Measurements from ENCODE around the gene SLC25A45. TPM values are rescaled to one million over a fixed set of nuclear protein-coding genes. Genes with fewer than 3 reads are reported as not detected.
"Not testable (repeated sequence)": the region's sequence is repeated elsewhere in the genome, so short reads cannot be mapped to it uniquely, and the experiment has no call there.

The SLC25A45 gene
- total RNA-seq, 1 donor from 2014 or later: 10.5 TPM

- intact Hi-C loops (cut with DNase I): loop anchor here (1.0 kb wide), 1 partner anchor 74 kb away; no protein-coding TSS in a partner anchor
- DNase-seq (ENCODE audit: low spot score): peak; percentile 100
Measured at GRCh38 chr11:65422633-65423515, 40.4 kb upstream of the SLC25A45 start, which contains the start of gene NEAT1. NEAT1 (plus strand) TSS chr11:65422798.

- DNase-seq (ENCODE audit: low spot score): peak; percentile 99
- intact Hi-C loops (cut with DNase I): loop anchor here (1.0 kb wide), 1 partner anchor 75 kb away; no protein-coding TSS in a partner anchor
Measured at GRCh38 chr11:65421794-65422632, 39.6 kb upstream of the SLC25A45 start.

DNA sequence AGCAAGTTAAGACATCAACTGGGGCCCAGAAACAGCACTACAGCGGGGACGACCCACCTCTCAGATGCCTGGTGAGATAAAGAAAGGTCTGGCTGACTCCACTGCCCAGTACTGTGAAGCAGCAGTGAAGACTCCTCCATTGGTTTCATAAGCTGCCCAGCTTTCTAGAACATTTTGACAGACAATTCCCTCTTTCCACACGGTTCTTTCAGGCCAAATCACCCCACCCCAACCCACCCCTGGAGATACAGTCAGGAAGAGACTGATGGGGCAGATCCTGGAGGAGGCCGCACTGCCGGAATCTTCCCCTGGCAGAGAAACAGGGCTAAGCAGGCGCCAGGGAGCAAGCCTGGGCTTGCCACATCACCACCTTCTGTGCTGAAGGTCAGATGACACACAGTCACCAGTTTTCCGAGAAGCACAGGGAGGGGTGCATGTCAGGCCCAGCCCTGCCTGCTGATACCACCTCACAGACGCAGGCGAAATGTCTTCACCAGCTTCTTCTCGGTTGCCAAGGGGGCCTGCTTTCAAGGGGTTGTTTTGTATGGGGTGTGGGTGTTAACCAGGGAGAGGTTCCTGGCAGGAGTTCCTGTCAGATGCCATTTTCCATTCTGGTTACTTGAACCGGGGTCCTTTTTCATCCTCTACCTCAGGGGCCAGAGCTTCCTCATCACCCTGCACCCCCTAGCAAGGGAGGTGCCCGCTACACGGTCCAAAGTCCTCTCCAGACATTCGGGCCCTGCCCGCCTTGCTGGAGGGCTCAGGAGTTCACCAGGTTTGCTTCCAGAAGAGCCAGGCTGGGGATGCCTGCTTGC, 38.7 kb upstream of the SLC25A45 start:
- intact Hi-C loops (cut with DNase I): no loop called here
- DNase-seq (ENCODE audit: low spot score): peak; percentile 97

DNA sequence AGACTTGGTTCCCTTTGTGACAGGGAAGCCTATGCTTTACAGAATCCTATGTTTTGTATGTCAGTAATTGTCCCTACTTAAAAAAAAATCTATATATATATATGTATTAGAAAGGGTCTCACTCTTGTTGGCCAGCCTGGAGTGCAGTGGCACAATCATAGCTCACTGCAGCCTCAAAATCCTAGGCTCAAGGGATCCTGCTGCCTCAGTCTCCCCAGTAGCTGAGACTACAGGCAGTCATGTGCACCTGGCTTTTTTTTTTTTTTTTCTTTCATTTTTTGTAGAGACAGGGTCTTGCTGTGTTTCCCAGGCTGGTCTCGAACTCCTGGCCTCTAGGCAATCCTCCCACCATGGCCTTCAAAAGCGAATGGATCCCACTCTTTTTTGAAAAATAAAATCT, 38.1 kb upstream of the SLC25A45 start:
- DNase-seq (ENCODE audit: low spot score): no peak
- intact Hi-C loops (cut with DNase I): no loop called here

GRCh38 chr11:65419772-65420481, 37.5 kb upstream of the SLC25A45 start:
- peak; percentile 97 for DNase-seq (ENCODE audit: low spot score)
- intact Hi-C loops (cut with DNase I): loop anchor here (5.0 kb wide), 1 partner anchor 53 kb away; no protein-coding TSS in a partner anchor

DNA sequence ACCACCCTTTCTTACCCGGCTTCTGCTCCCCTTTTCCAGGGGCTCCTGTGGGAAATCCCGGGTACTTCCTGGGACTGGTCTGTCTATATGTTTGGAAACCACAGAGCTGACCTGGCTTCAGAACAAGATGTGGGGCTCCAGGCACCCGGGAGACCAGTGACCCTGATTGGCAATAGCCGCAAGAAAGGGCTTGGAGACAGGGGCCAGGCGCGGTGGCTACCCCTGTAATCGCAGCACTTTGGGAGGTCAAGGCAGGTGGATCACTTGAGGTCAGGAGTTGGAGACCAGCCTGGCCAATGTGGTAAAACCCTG, 37.0 kb upstream of the SLC25A45 start:
- DNase-seq (ENCODE audit: low spot score): peak; percentile 75
- intact Hi-C loops (cut with DNase I): loop anchor here (5.0 kb wide), 1 partner anchor 52 kb away; no protein-coding TSS in a partner anchor

DNA sequence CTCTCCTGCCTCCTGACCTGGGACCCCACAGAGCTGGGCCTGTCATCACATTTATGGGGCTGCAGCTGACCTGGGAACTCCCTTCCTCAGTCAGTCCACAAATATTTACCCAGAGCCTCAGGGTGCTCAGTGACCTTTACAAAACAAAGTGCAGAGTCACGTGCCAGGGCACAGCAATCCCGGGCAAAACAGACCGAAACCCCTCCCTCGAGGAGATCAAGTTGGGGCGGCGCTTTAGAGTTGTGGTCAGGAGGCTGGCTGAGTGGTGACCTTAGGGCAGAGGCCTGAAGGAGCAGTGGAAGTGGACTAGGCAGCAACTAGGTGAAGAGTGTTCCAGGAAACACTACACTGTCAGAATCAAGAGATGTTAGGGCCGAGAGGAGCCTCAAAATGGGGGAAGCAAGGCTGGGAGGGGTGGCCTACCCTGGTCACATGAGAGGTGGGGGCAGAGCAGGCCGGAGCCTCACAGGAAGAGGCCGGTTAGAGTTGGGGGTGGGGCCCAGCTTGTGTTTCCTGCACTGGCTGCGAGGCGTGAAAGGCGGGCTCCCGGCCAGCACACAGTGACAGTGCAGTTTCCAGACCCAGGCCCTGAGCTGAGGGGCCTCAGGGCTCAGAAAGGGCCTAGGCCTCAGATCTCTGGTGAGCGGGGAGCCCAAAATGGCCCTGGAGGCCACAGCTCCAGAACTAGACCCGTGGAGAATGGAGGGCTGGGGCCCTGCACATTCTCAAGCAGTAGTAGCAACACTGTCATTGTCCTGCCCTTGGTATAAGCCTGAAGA, 36.4 kb upstream of the SLC25A45 start:
- DNase-seq (ENCODE audit: low spot score): peak; percentile 99
- intact Hi-C loops (cut with DNase I): loop anchor here (5.0 kb wide), 1 partner anchor 52 kb away; no protein-coding TSS in a partner anchor

DNA sequence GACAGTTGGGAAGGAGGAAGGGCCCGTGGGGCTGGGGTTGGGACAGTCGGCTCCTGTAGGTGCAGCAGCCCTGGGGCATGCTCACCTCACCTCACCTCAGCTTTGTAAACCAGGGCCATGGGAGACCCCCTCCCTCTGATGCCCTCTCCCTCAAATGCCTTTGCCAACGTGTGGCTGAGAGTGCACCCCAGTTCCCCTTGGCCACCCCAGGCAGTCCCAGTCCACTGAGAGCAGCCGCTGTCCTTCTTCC, 35.9 kb upstream of the SLC25A45 start:
- no peak for DNase-seq (ENCODE audit: low spot score)
- intact Hi-C loops (cut with DNase I): loop anchor here (5.0 kb wide), 1 partner anchor 51 kb away; no protein-coding TSS in a partner anchor

DNA sequence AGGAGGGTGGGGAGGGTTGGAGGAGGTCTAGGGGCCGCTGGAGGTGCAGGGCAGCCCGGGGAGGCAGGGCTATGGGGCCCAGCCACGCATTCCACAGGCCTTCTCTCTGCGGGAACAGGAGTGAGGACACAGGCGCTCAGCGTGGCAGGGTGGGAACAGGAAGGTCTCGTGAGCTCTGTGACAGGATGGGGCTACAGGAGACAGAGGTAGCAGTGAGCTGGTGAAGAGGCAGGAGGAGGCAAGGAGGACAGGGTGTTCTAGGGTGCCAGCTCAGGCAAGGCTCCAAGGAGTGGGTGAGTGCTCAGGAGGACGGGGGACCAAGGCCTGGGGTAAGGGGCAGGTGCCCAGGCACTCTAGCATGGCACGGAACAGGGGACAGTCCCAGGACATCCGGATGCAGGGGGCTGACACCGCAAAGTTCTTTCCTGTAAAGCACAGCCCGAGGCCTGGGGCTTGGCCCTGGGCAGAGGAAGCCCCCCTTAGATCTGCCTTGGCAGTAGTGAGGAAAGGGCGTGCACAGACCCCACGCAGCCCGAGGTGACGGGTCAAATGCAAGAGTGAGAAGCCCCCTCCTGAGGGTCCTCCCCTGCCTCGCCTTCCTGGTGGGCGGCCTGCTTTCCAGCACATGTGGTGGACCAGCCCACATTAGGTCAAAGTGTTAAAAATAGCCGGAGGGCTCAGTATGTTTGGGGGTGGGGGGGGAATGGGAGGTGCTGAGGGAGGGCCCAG, 35.4 kb upstream of the SLC25A45 start:
- intact Hi-C loops (cut with DNase I): loop anchor here (1.0 to 5.0 kb wide), 3 partner anchors 35 to 53 kb away; partner anchors contain the start of gene SLC25A45
- peak; percentile 86 for DNase-seq (ENCODE audit: low spot score)

- intact Hi-C loops (cut with DNase I): loop anchor here (1.0 to 5.0 kb wide), 4 partner anchors 34 to 93 kb away; partner anchors contain the start of gene SLC25A45
- DNase-seq (ENCODE audit: low spot score): peak; percentile 87
Measured at GRCh38 chr11:65416841-65417701, 34.6 kb upstream of the SLC25A45 start.

- peak; percentile 98 for DNase-seq (ENCODE audit: low spot score)
- intact Hi-C loops (cut with DNase I): loop anchor here (1.0 to 5.0 kb wide), 3 partner anchors 34 to 94 kb away; partner anchors contain the start of gene SLC25A45
Measured at GRCh38 chr11:65416341-65416824, 33.9 kb upstream of the SLC25A45 start.

GRCh38 chr11:65415499-65416340, 33.3 kb upstream of the SLC25A45 start:
- intact Hi-C loops (cut with DNase I): loop anchor here (1.0 to 5.0 kb wide), 4 partner anchors 25 to 95 kb away; partner anchors contain the start of gene SLC25A45

DNA sequence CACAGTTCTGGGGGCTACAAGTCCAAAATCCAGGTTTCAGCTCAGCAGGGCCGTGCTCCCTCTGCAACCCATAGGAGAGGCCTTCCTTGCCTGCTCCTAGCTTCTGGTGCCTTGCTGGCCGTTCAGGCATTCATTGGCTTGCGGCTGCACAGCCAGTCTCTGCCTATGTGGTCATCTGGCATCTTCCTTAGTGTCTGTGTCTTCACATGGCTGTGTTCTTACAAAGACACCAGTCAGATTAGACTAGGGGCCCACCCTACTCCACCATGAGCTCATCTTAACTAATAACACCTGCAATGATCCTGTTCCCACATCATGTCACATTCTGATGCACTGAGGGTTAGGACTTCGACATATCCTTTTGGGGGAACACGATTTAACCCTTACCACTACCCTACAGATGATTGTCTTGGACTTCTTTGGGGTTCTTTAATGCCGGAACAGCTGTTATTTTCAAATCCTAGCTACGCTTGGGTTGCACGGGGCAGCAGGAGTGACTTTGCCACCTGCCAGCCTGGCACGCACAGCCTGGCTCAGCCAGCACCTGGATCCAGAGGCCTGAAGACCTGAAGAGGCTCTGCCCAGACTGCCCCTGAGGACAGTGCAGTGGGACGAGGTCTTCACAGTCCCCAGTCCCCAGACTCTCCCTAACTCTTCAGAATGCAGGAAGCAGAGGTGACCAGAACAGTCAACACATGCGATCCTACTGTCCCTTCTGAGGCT, 32.5 kb upstream of the SLC25A45 start:
- DNase-seq (ENCODE audit: low spot score): peak; percentile 44
- intact Hi-C loops (cut with DNase I): loop anchor here (2.0 to 5.0 kb wide), 2 partner anchors 24 to 48 kb away; no protein-coding TSS in a partner anchor

More at GRCh38 chr11:65415499-65416340, 33.3 kb upstream of the SLC25A45 start:
- DNase-seq (ENCODE audit: low spot score): peak; percentile 74

DNA sequence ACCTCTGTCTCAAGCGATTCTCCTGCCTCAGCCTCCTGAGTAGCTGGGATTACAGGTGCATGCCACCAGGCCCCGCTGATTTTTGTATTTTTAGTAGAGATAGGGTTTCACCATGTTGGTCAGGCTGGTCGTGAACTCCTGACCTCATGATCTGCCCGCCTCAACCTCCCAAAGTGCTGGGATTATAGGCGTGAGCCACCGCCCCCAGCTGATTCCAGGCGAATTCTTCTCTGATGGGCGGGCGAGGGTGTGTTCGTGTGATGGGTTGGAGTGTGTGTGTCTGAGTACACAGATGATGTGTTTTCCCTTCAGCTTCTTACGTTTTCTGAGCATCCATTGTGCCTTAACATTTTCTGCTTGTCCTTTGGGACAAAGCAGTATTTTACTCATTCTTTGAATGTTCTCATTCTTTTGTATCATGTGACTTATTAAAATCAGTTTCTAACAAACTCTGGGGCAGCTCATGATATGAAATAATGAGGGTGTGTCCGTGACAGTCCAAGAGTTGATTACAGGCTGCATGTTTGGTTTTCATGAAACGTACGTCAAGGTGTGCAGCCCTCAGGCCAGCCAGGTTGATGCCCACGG, 30.7 kb upstream of the SLC25A45 start:
- intact Hi-C loops (cut with DNase I): not testable (repeated sequence)
- DNase-seq (ENCODE audit: low spot score): peak; percentile 14
